H1 (cell line): Measurements from ENCODE around the gene AGRP. TPM values are rescaled to one million over a fixed set of nuclear protein-coding genes. Genes with fewer than 3 reads are reported as not detected.

Experiments
- CTCF ChIA-PET: fragments of 300-600 bp; sonication (Branson Sonifier 250); formaldehyde crosslinking; loops from one replicate; lab custom pipeline; 2021; ENCODE audit not compliant: partially characterized antibody; lab: Charles Lee
- POLR2A ChIA-PET: fragments of 300-600 bp; sonication (Branson Sonifier 250); formaldehyde crosslinking; loops from one replicate; lab custom pipeline; 2021; ENCODE audit warnings: inconsistent platforms; ENCODE audit not compliant: partially characterized antibody; lab: Charles Lee
- DNase-seq, 2 experiments: peaks; one replicate each; pipeline versions ENCODE4 v3.0.0 to v3.0.0-alpha.2; 2010 to 2022; ENCODE audit warnings: low spot score in 2 of 2, low read depth in 1 of 2, mixed read lengths in 1 of 2
- FAIRE-seq: peaks from 2 replicates; lab custom pipeline; 2011; peaks lifted over from hg19 to GRCh38; lab: Jason Lieb, UNC
- H2AFZ ChIP-seq: 2 replicates; pipeline ENCODE4 v1.8.1; 2012; ENCODE audit warnings: low read length, inconsistent platforms
- H2AK5ac ChIP-seq: 2 replicates; pipeline ENCODE4 v1.6.1; 2013; ENCODE audit warnings: low read depth, low read length
- H2BK120ac ChIP-seq: replicated peaks from 2 replicates; pipeline ENCODE3; 2013; ENCODE audit warnings: low read depth, low read length, inconsistent platforms
- H2BK12ac ChIP-seq: 2 replicates; pipeline ENCODE4 v1.6.1; 2013; ENCODE audit warnings: low read depth, low read length
- H2BK15ac ChIP-seq: 2 replicates; pipeline ENCODE4 v1.6.1; 2013; ENCODE audit warnings: low read length
- H2BK20ac ChIP-seq: 2 replicates; pipeline ENCODE4 v1.6.1; 2013; ENCODE audit warnings: low read length
- H2BK5ac ChIP-seq: 2 replicates; pipeline ENCODE4 v1.6.1; 2013; ENCODE audit warnings: low read depth, low read length
- H3K14ac ChIP-seq: 2 replicates; pipeline ENCODE4 v1.6.1; 2013; ENCODE audit warnings: inconsistent platforms; ENCODE audit not compliant: insufficient read length
- H3K18ac ChIP-seq: 2 replicates; pipeline ENCODE4 v1.6.1; 2013; ENCODE audit warnings: low read length; ENCODE audit errors: extremely low read depth
- H3K23ac ChIP-seq: 2 replicates; pipeline ENCODE4 v1.6.1; 2013; ENCODE audit warnings: inconsistent platforms; ENCODE audit not compliant: insufficient read length
- H3K23me2 ChIP-seq: 2 replicates; pipeline ENCODE4 v1.6.1; 2013; ENCODE audit warnings: low read depth, low read length
- H3K27ac ChIP-seq: 2 replicates; pipeline ENCODE4 v1.6.1; 2011; ENCODE audit warnings: low read depth, low read length, inconsistent platforms
- H3K27me3 ChIP-seq, 4 experiments: replicated peaks in 1 of 4; 1 replicate in 1 of 4; 2 replicates in 3 of 4; pipeline versions ENCODE4 v1.6.1 to v1.8.1; 2011 to 2013; ENCODE audit warnings: low read length in 3 of 4, mild to moderate bottlenecking in 3 of 4, inconsistent platforms in 2 of 4, mixed read lengths in 2 of 4, moderate library complexity in 1 of 4; ENCODE audit not compliant: control insufficient read depth in 3 of 4, insufficient read depth in 3 of 4; ENCODE audit errors: extremely low read depth in 1 of 4
- H3K36me3 ChIP-seq, 4 experiments: 2 replicates each; pipeline versions ENCODE4 v1.6.1 to v1.8.1; 2011 to 2013; ENCODE audit warnings: mild to moderate bottlenecking in 4 of 4, low read length in 3 of 4, moderate library complexity in 2 of 4, control low read depth in 1 of 4, inconsistent platforms in 1 of 4; ENCODE audit not compliant: insufficient read depth in 4 of 4, control insufficient read depth in 2 of 4
- H3K4ac ChIP-seq: replicated peaks from 2 replicates; pipeline ENCODE3; 2013; ENCODE audit warnings: low read length, low read depth, mixed read lengths, inconsistent platforms; ENCODE audit not compliant: insufficient read length
- H3K4me1 ChIP-seq, 4 experiments: replicated peaks in 1 of 4; 1 replicate in 1 of 4; 2 replicates in 3 of 4; pipeline versions ENCODE4 v1.6.1 to v1.8.1; 2011 to 2013; ENCODE audit warnings: low read length in 3 of 4, inconsistent platforms in 2 of 4, mixed read lengths in 1 of 4; ENCODE audit not compliant: insufficient read depth in 4 of 4, control insufficient read depth in 3 of 4
- H3K4me2 ChIP-seq, 2 experiments: 2 replicates each; pipeline versions ENCODE4 v1.6.1 to v1.8.1; 2011 to 2013; ENCODE audit warnings: low read depth in 2 of 2, low read length in 2 of 2, control low read depth in 1 of 2, inconsistent platforms in 1 of 2, mild to moderate bottlenecking in 1 of 2; ENCODE audit not compliant: insufficient read depth in 1 of 2
- H3K4me3 ChIP-seq, 4 experiments: fragments of 200-600, 300-600 bp in 1 of 4; sonication (generic), shearing (Covaris generic), sonication (Bioruptor Twin) in 1 of 4; 2 replicates each; pipeline versions ENCODE4 v1.5.1 to v1.8.1; 2011 to 2016; ENCODE audit warnings: low read length in 4 of 4, low read depth in 3 of 4, control low read depth in 2 of 4, inconsistent platforms in 2 of 4, mild to moderate bottlenecking in 2 of 4, mixed read lengths in 1 of 4, moderate library complexity in 1 of 4; ENCODE audit not compliant: insufficient read depth in 2 of 4; ENCODE audit errors: extremely low read depth in 1 of 4
- H3K56ac ChIP-seq: replicated peaks from 2 replicates; pipeline ENCODE3; 2013; ENCODE audit warnings: low read depth, mild to moderate bottlenecking, mixed read lengths, low read length, inconsistent platforms; ENCODE audit not compliant: insufficient read length
- H3K79me1 ChIP-seq: 2 replicates; pipeline ENCODE4 v1.6.1; 2013; ENCODE audit warnings: low read depth, low read length, control low read depth
- H3K79me2 ChIP-seq, 2 experiments: 2 replicates each; pipeline versions ENCODE4 v1.6.1 to v1.8.1; 2012 to 2013; ENCODE audit warnings: low read length in 2 of 2, mild to moderate bottlenecking in 2 of 2, inconsistent platforms in 1 of 2; ENCODE audit not compliant: insufficient read depth in 2 of 2, control insufficient read depth in 1 of 2
- H3K9ac ChIP-seq, 4 experiments: replicated peaks in 1 of 4; 1 replicate in 1 of 4; 2 replicates in 3 of 4; pipeline versions ENCODE4 v1.6.1 to v1.8.1; 2011 to 2013; ENCODE audit warnings: low read depth in 3 of 4, low read length in 3 of 4, control low read depth in 2 of 4, mild to moderate bottlenecking in 2 of 4, moderate library complexity in 2 of 4, inconsistent platforms in 1 of 4; ENCODE audit errors: extremely low read depth in 1 of 4
- H3K9me3 ChIP-seq, 2 experiments: 2 replicates each; pipeline versions ENCODE4 v1.6.1 to v1.8.1; 2012 to 2013; ENCODE audit warnings: mild to moderate bottlenecking in 2 of 2, moderate library complexity in 2 of 2, control low read depth in 1 of 2, inconsistent platforms in 1 of 2, low read depth in 1 of 2, low read length in 1 of 2, mixed read lengths in 1 of 2; ENCODE audit not compliant: insufficient read depth in 2 of 2
- H4K20me1 ChIP-seq, 2 experiments: replicated peaks in 1 of 2; 2 replicates each; pipeline versions ENCODE3 to v1.8.1; 2011 to 2013; ENCODE audit warnings: inconsistent platforms in 2 of 2, low read length in 2 of 2, mild to moderate bottlenecking in 1 of 2; ENCODE audit not compliant: insufficient read depth in 2 of 2, control insufficient read depth in 1 of 2
- H4K5ac ChIP-seq: 2 replicates; pipeline ENCODE4 v1.6.1; 2013; ENCODE audit warnings: low read length, low read depth, mixed read lengths, inconsistent platforms; ENCODE audit not compliant: insufficient read length
- H4K8ac ChIP-seq: 2 replicates; pipeline ENCODE4 v1.8.0; 2013; ENCODE audit warnings: mild to moderate bottlenecking, moderate library complexity, low read length, inconsistent platforms; ENCODE audit not compliant: insufficient read depth; ENCODE audit errors: extremely low read depth
- H4K91ac ChIP-seq: replicated peaks from 2 replicates; pipeline ENCODE3; 2013; ENCODE audit warnings: low read length, mixed read lengths, inconsistent platforms; ENCODE audit not compliant: insufficient read length
- CBX5 ChIP-seq: fragments of 300-800, 300-1000 bp; sonication (generic); IDR thresholded peaks from 2 replicates; pipeline ENCODE4 v1.7.1; 2016; ENCODE audit warnings: antibody characterized with exemption, low read length, low read depth
- KDM4A ChIP-seq: IDR thresholded peaks from one replicate; pipeline ENCODE4 v1.7.1; 2012; ENCODE audit warnings: low read depth, mild to moderate bottlenecking, moderate library complexity, low read length, inconsistent platforms; ENCODE audit not compliant: severe bottlenecking
- WGBS, 2 experiments: shearing (Covaris generic) in 1 of 2; methylation state at CpG; one replicate each; pipeline versions ENCODE4 v1.1.6 to v1.1.7; 2013 to 2015; ENCODE audit warnings: low lambda C conversion rate in 2 of 2, mixed read lengths in 2 of 2, inconsistent platforms in 1 of 2, low coverage in 1 of 2, missing lambda C conversion rate in 1 of 2; ENCODE audit not compliant: insufficient replicate concordance in 2 of 2, insufficient coverage in 1 of 2, insufficient read length in 1 of 2; ENCODE audit errors: extremely low coverage in 1 of 2, missing lambda C conversion rate in 1 of 2; 5-methylcytosine and 5-hydroxymethylcytosine counted together
- polyA plus RNA-seq, 7 experiments: library from polyadenylated mRNA; depleted of rRNA in 3 of 7; stranded (reverse) in 5 of 7; unstranded in 2 of 7; fragments of >200 nt in 5 of 7; fragments of 200-250 nt in 2 of 7; gene quantifications; 1 replicate in 5 of 7; 2 replicates in 1 of 7; 4 replicates in 1 of 7; pipeline versions ENCODE4 v1.2.1 to v1.2.3, GENCODE V29; 2011 to 2013; ENCODE audit warnings: missing spikeins in 2 of 7, mixed read lengths in 2 of 7
- total RNA-seq: library from RNA; stranded (reverse); fragmentation: NEBNext Ultra II Directional; extraction: Animal tissue kit (Norgen Biotek cat#: 25700); gene quantifications from 2 replicates; pipeline ENCODE4 v1.2.1, GENCODE V29; 2021

Gene AGRP
- total and polyA plus RNA-seq, 2 of the 8 experiments (the other 6 are each of a cell fraction or from before 2014, with no cell fraction given) = not detected

- H3K4me1 ChIP-seq = peaks cover 0 to 8% (median 4%) of the 10 kb centered on the region in 4 experiments; a peak in 5 of 7 replicates
- peaks cover 0 to 8% of the 10 kb centered on the region in 2 experiments for H4K20me1 ChIP-seq
- no peaks in the 10 kb centered on the region for H3K23me2 ChIP-seq
- H2BK5ac ChIP-seq = no peak overlapping the region; the same call in 1 of the 2 replicates
- no peak overlapping the region for H3K56ac ChIP-seq
- WGBS, 2 experiments = 92% methylated on average over 5 of the region's 5 CpGs; no CpG with 5 or more reads in 1 of the 2 experiments
- CTCF ChIA-PET = interaction anchor here (0.6 to 28.6 kb wide), 11 partner anchors 2 to 200 kb away, joined by 3 to 683 read pairs (median 4); partner anchors contain the start of genes HSD11B2 and TPPP3
- no peak overlapping the region for H2BK15ac ChIP-seq
- TF ChIP-seq CBX5 = no peak
- no peak for TF ChIP-seq KDM4A
- no peaks in the 10 kb centered on the region for H3K79me2 ChIP-seq
- no peak overlapping the region for H4K8ac ChIP-seq
- H3K18ac ChIP-seq = no peak overlapping the region
- H2BK120ac ChIP-seq = no peak overlapping the region
- H2AK5ac ChIP-seq = no peak overlapping the region
- no peak overlapping the region for H3K4me2 ChIP-seq
- no peaks in the 10 kb centered on the region for H3K9me3 ChIP-seq
- H3K27me3 ChIP-seq = no peaks in the 10 kb centered on the region
- POLR2A ChIA-PET = interaction anchor here (0.8 to 8.5 kb wide), 4 partner anchors 8 to 26 kb away, joined by 3 to 67 read pairs (median 4); partner anchors contain the start of genes HSD11B2 and ZDHHC1
- DNase-seq = no peak
- H3K36me3 ChIP-seq = peaks cover under 1 to 16% (median 8%) of the 10 kb centered on the region in 4 experiments; a peak in 7 of 8 replicates
- H3K4ac ChIP-seq = no peak overlapping the region
- no peak overlapping the region for H4K91ac ChIP-seq
- no peak overlapping the region for H3K14ac ChIP-seq
- no peak overlapping the region for H3K4me3 ChIP-seq
- H2BK20ac ChIP-seq = no peak overlapping the region
- H3K9ac ChIP-seq = no peak overlapping the region
- no peaks in the 10 kb centered on the region; the same call in none of the 2 replicates for H3K79me1 ChIP-seq
- FAIRE-seq = no peak
- H3K23ac ChIP-seq = no peak overlapping the region
- H2AFZ ChIP-seq = no peak overlapping the region
- H3K27ac ChIP-seq = no peak overlapping the region
- H2BK12ac ChIP-seq = no peak overlapping the region
- H4K5ac ChIP-seq = no peak overlapping the region
Measured at GRCh38 chr16:67441907-67442306, 41.4 kb downstream of the AGRP start.
